ENCODE measurements around the gene GLOD4.

GLOD4 gene

DNA sequence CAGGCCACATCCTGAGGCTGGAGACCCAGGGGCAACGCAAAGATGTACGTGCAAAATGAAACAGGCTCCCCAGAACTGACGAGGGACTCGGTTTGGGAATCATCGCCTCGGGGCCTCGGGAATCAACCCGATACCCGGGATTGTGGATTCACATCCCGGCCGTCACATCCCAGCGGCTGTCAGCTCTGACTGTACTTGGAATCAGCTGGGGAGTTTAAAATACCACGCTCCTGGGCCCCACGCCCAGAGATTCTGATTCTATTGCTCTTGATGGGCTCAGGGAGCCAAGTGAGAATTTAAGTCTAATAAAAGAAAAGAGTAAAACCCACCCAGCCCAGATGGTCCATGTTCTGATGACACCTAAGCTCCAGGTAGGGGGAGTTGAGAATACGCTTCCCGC, 42.3 kb upstream of the GLOD4 start:
- DNase-seq (ENCODE audit: low spot score), result no peak
- TF ChIP-seq, protein P1, sequence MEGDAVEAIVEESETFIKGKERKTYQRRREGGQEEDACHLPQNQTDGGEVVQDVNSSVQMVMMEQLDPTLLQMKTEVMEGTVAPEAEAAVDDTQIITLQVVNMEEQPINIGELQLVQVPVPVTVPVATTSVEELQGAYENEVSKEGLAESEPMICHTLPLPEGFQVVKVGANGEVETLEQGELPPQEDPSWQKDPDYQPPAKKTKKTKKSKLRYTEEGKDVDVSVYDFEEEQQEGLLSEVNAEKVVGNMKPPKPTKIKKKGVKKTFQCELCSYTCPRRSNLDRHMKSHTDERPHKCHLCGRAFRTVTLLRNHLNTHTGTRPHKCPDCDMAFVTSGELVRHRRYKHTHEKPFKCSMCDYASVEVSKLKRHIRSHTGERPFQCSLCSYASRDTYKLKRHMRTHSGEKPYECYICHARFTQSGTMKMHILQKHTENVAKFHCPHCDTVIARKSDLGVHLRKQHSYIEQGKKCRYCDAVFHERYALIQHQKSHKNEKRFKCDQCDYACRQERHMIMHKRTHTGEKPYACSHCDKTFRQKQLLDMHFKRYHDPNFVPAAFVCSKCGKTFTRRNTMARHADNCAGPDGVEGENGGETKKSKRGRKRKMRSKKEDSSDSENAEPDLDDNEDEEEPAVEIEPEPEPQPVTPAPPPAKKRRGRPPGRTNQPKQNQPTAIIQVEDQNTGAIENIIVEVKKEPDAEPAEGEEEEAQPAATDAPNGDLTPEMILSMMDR (IDR thresholded peaks at IDR 0.05; ENCODE audit: extremely low read depth, missing control alignments), result no peak

DNA sequence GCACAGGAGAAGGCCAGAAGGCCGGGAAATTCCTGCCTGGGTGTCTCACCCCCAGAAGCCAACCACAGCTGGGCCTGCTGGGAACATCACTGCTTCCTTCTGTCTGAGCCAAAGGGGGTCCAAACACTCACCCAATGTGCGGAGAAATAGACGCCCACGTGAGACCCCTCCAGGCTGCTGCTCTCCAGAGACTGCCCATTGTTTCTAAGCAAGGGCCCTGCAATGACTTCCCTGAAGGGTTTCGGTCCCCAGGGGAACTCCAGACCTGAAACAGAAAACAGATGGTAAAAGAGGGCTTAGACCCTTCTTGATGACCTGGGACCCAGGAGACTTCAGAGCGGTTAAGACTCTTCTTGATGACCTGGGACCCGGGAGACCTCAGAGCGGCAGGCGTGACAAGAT, 41.4 kb upstream of the GLOD4 start:
- peak; percentile 71 for DNase-seq (ENCODE audit: low spot score)
- TF ChIP-seq, protein P1 (IDR thresholded peaks at IDR 0.05; ENCODE audit: extremely low read depth, missing control alignments), result no peak

DNA sequence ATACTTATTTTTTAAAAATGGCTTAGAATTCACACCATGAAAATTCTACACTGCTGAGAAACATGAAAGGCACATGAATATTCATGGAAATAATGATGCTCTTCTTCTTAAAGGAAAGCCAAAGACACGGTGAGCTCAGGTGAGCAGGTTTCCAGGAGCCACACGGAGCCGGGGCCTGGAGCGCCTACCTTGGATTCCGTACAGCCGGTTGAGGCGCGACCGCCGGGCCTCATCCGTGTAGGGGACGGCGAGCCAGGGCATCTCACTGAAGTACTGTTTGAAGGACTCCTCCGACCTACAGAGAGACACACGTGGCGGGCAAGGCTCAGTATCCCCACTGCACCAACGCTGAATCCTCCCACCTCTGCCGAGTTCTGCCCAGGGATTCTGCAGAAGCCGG, 37.2 kb upstream of the GLOD4 start:
- TF ChIP-seq, protein P1 (IDR thresholded peaks at IDR 0.05; ENCODE audit: extremely low read depth, missing control alignments), result no peak
- DNase-seq (ENCODE audit: low spot score), result no peak

DNA sequence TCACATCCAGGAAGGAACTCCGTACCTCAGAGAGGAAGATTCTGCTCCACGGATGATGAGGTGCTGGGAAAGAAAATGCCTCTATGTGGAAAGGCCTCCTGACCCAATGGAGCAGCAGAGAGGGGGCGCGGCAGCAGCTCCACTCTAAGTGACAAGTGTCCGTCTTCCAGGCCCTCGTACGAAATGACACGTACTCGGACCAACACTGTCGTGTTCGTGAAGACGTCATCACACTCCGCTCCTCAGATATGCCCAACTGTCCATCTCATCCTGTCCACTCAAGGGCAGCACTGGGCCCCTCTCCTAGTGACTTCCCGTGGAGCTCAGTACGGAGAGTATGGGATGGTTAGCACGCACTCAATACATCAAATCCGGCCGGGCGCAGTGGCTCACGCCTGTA, 32.3 kb upstream of the GLOD4 start:
- TF ChIP-seq, protein P1 (IDR thresholded peaks at IDR 0.05; ENCODE audit: extremely low read depth, missing control alignments), result no peak
- DNase-seq (ENCODE audit: low spot score), result no peak

DNA sequence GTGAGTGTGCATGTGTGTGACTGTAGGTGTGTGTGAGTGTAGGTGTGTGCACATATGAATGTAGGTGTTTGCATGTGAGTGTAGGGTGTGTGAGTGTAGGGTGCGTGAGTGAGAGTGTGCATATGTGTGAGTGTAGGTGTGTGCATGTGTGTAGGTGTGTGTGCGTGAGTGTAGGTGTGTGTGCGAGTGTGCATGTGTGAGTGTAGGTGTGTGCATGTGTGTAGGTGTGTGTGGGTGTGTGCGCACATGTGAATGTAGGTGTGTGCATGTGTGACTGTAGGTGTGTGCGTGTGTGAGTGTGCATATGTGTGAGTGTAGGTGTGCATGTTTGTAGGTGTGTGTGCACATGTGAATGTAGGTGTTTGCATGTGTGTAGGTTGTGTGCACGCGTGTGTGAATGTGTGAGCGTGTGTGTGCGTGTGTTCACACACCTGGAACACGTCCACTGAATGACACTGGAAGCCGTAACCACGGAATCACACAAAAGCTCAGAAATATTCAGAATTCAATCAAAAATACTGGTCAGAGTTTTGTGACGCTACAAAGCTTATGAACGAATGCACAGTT, 30.6 kb upstream of the GLOD4 start:
- no peak for DNase-seq (ENCODE audit: low spot score)
- TF ChIP-seq, protein P1 (IDR thresholded peaks at IDR 0.05; ENCODE audit: extremely low read depth, missing control alignments), result no peak

DNA sequence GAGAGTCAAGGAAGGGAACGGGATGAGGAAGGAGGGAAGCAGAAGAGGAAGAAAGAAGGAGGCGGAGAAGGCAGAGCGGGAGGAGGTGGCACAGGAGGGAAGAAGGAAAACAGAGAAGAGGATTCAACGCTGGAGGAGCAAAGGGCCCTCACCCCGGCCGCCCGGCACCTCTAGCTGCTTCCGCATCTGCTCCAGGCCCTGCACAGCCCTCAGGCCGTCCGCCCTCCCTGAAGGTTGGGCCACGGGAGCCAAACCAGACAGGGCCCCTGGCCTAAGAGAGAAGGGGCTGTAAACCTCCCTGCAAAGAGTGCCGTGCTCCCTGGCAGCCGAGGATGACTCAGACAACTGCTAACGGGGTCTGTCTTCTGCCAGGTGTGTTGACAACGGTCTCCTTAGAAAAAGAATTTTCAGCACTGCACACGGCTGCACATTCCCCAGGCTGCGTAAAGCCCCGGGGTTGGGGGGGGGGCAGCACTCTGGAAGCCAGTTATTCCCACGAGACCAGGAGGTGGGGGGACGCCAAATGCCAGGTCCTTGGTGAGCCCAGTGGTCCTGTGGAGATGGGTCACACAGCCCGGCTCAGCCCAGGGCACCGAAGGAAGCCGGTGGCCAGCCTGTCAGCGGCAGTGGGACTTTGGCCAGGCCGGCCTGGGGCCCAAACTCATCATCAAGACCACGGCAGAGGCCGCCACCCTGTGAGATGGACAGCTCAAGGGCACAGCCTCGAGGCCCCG, 29.1 kb upstream of the GLOD4 start:
- DNase-seq (ENCODE audit: low spot score), result no peak
- TF ChIP-seq, protein P1 (IDR thresholded peaks at IDR 0.05; ENCODE audit: extremely low read depth, missing control alignments), result no peak

DNA sequence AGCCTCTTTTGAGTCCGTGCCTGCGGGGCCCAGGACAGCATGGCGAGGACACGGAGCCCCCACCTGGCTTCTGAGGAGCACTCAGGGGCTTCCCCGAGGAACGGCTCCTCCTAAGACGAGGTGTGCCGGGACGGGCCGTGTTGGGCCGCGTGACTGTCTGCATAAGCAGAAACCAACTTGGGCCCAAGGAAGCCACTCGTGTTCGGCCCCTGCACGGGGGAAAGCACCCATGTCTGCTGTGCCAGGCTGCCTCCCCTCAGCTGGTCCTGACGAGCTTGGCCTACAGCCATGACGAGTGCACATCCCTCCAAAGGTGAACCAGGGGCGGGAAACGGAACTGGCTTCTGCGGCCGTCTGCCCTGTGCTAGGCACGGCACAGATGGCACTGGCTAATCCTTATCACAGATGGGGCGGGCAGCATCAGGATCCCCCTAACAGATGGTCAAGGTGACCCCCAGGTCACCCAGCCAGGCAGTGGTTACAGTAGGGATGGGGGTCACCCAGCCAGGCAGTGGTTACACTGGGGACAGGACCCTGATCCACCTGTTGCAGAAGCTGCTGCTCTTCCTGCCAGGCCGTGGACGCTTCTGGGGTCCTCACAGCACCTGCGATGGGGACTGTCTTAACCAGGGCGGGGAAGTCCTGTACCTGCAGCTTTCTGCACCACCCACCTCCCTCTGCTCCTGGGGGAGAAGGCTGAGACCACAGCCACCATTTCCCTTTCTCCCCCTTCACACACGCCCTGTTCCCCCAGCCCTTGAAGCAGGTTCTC, 25.6 kb upstream of the GLOD4 start:
- TF ChIP-seq, protein P1 (IDR thresholded peaks at IDR 0.05; ENCODE audit: extremely low read depth, missing control alignments), result no peak
- DNase-seq (ENCODE audit: low spot score), result no peak
